Fibroblast of lung (primary cell): Measurements from ENCODE around the gene FAM161A. TPM values are rescaled to one million over a fixed set of nuclear protein-coding genes. Genes with fewer than 3 reads are reported as not detected.

Source experiments
- DNase-seq, 2 donors: peaks; one replicate each; pipeline versions ENCODE4 v3.0.0 to v3.0.0-alpha.2; 2010; ENCODE audit warnings: low read depth in 2 of 2
- H2AFZ ChIP-seq: 2 replicates; pipeline ENCODE4 v1.5.1; 2012; ENCODE audit warnings: low read length, control low read depth, inconsistent platforms
- H3K27ac ChIP-seq: 2 replicates; pipeline ENCODE4 v1.5.1; 2011; ENCODE audit warnings: low read length, control low read depth; ENCODE audit not compliant: insufficient read depth
- H3K27me3 ChIP-seq: 2 replicates; pipeline ENCODE4 v1.5.1; 2011; ENCODE audit warnings: mild to moderate bottlenecking, low read length; ENCODE audit not compliant: control insufficient read depth, insufficient read depth
- H3K36me3 ChIP-seq: 2 replicates; pipeline ENCODE4 v1.5.1; 2011; ENCODE audit warnings: low read length; ENCODE audit not compliant: control insufficient read depth, insufficient read depth
- H3K4me1 ChIP-seq: 2 replicates; pipeline ENCODE4 v1.5.1; 2011; ENCODE audit warnings: low read length; ENCODE audit not compliant: control insufficient read depth, insufficient read depth; ENCODE audit errors: extremely low read depth
- H3K4me2 ChIP-seq: 2 replicates; pipeline ENCODE4 v1.5.1; 2011; ENCODE audit warnings: low read length, control low read depth; ENCODE audit not compliant: insufficient read depth; ENCODE audit errors: extremely low read depth
- H3K4me3 ChIP-seq, 4 experiments: fragments of 200-600 bp in 1 of 4; sonication (generic) in 1 of 4; replicated peaks in 1 of 4; 2 replicates each; pipeline ENCODE4 v1.5.1; 2011 to 2016; ENCODE audit warnings: low read length in 4 of 4, low read depth in 3 of 4, mild to moderate bottlenecking in 3 of 4, control low read depth in 2 of 4, inconsistent platforms in 1 of 4, mixed read lengths in 1 of 4; ENCODE audit not compliant: insufficient read depth in 1 of 4; ENCODE audit errors: control extremely low read depth in 1 of 4
- H3K79me2 ChIP-seq: 2 replicates; pipeline ENCODE4 v1.5.1; 2012; ENCODE audit warnings: mild to moderate bottlenecking, low read length, inconsistent platforms; ENCODE audit not compliant: control insufficient read depth, insufficient read depth
- H3K9ac ChIP-seq: 2 replicates; pipeline ENCODE4 v1.5.1; 2011; ENCODE audit warnings: mild to moderate bottlenecking, low read length, control low read depth; ENCODE audit not compliant: insufficient read depth
- H3K9me3 ChIP-seq: 2 replicates; pipeline ENCODE4 v1.5.1; 2012; ENCODE audit warnings: low read depth, low read length; ENCODE audit not compliant: control insufficient read depth, insufficient read depth
- H4K20me1 ChIP-seq: 2 replicates; pipeline ENCODE4 v1.5.1; 2011; ENCODE audit warnings: low read length; ENCODE audit not compliant: control insufficient read depth, insufficient read depth; ENCODE audit errors: extremely low read depth
- CTCF ChIP-seq, 2 donors: IDR thresholded peaks in 1 of 2; conservative IDR thresholded peaks in 1 of 2; 1 replicate in 1 of 2; 2 replicates in 1 of 2; pipeline ENCODE4 v1.5.1; 2011 to 2012; ENCODE audit warnings: low read length in 2 of 2, control low read depth in 1 of 2, inconsistent platforms in 1 of 2, low read depth in 1 of 2, mild to moderate bottlenecking in 1 of 2
- EZH2 ChIP-seq: IDR thresholded peaks from 2 replicates; pipeline ENCODE4 v1.5.1; 2012; ENCODE audit warnings: low read length, control low read depth, mild to moderate bottlenecking; ENCODE audit errors: missing control alignments
- polyA plus RNA-seq, 2 donors: library from polyadenylated mRNA; depleted of rRNA in 1 of 2; stranded (reverse) in 1 of 2; unstranded in 1 of 2; fragments of >200 nt; gene quantifications; 2 replicates each; pipeline ENCODE4 v1.2.1, GENCODE V29; 2011 to 2012; ENCODE audit warnings: missing spikeins in 1 of 2
- total RNA-seq: library from RNA; depleted of rRNA; stranded (reverse); fragments of >200 nt; gene quantifications from 2 replicates; pipeline ENCODE4 v1.2.1, GENCODE V29; 2014

FAM161A gene
- total and polyA plus RNA-seq, 2 donors (not counting 1 experiment from before 2014, with no cell fraction given) = 0.84 to 3.1 TPM

- no peaks in the 10 kb centered on the region for H3K9me3 ChIP-seq
- H3K9ac ChIP-seq = no peak overlapping the region
- H4K20me1 ChIP-seq = no peaks in the 10 kb centered on the region
- no peaks in the 10 kb centered on the region for H3K36me3 ChIP-seq
- peak overlapping the region; percentile 3 for H2AFZ ChIP-seq
- peak; percentile 37 to 64 for DNase-seq
- no peak overlapping the region for H3K27ac ChIP-seq
- peak overlapping the region in 2 of 4 experiments; percentile 20 to 31 for H3K4me3 ChIP-seq
- H3K27me3 ChIP-seq = peaks cover 5% of the 10 kb centered on the region
- H3K4me1 ChIP-seq = no peaks in the 10 kb centered on the region
- H3K79me2 ChIP-seq = no peaks in the 10 kb centered on the region
- TF ChIP-seq CTCF (conservative IDR thresholded peaks at IDR 0.05 in 1 of 2, IDR thresholded peaks at IDR 0.05 in 1 of 2; ENCODE audit: low read depth in 1 of 2, low read length in 2 of 2) (peak; percentile 39 to 72), EZH2 (no peak)
- H3K4me2 ChIP-seq = peak overlapping the region; percentile 69
These were observed 60.4 kb downstream of the FAM161A start for GRCh38 chr2:61793389-61793836.

GRCh38 chr2:61792355-61792890, 61.4 kb downstream of the FAM161A start:
- TF ChIP-seq CTCF (conservative IDR thresholded peaks at IDR 0.05 in 1 of 2, IDR thresholded peaks at IDR 0.05 in 1 of 2; ENCODE audit: low read depth in 1 of 2, low read length in 2 of 2) = no peak
- TF ChIP-seq EZH2 = no peak
- peaks cover 5% of the 10 kb centered on the region for H3K27me3 ChIP-seq

GRCh38 chr2:61789807-61790602, 63.9 kb downstream of the FAM161A start:
- TF ChIP-seq CTCF (conservative IDR thresholded peaks at IDR 0.05 in 1 of 2, IDR thresholded peaks at IDR 0.05 in 1 of 2; ENCODE audit: low read depth in 1 of 2, low read length in 2 of 2) (no peak), EZH2 (no peak)
- H3K4me1 ChIP-seq = no peaks in the 10 kb centered on the region
- H3K9me3 ChIP-seq = no peaks in the 10 kb centered on the region
- H2AFZ ChIP-seq = no peak overlapping the region
- H3K79me2 ChIP-seq = no peaks in the 10 kb centered on the region
- no peaks in the 10 kb centered on the region for H4K20me1 ChIP-seq
- no peak overlapping the region for H3K4me2 ChIP-seq
- DNase-seq = no peak
- no peak overlapping the region for H3K27ac ChIP-seq
- no peak overlapping the region for H3K4me3 ChIP-seq
- no peak overlapping the region for H3K9ac ChIP-seq
- peaks cover 5% of the 10 kb centered on the region for H3K27me3 ChIP-seq
- no peaks in the 10 kb centered on the region for H3K36me3 ChIP-seq

More at GRCh38 chr2:61792355-61792890, 61.4 kb downstream of the FAM161A start:
- no peaks in the 10 kb centered on the region for H4K20me1 ChIP-seq
- no peak for DNase-seq
- no peaks in the 10 kb centered on the region for H3K36me3 ChIP-seq
- H3K4me2 ChIP-seq = no peak overlapping the region
- H3K9me3 ChIP-seq = no peaks in the 10 kb centered on the region
- H3K9ac ChIP-seq = no peak overlapping the region
- no peak overlapping the region for H2AFZ ChIP-seq
- no peak overlapping the region for H3K4me3 ChIP-seq
- H3K4me1 ChIP-seq = no peaks in the 10 kb centered on the region
- H3K79me2 ChIP-seq = no peaks in the 10 kb centered on the region
- no peak overlapping the region for H3K27ac ChIP-seq
